ENCODE data around the gene ZNF546.
"Not testable (repeated sequence)": the region's sequence is repeated elsewhere in the genome, so short reads cannot be mapped to it uniquely, and the experiment has no call there.

The ZNF546 gene

DNA sequence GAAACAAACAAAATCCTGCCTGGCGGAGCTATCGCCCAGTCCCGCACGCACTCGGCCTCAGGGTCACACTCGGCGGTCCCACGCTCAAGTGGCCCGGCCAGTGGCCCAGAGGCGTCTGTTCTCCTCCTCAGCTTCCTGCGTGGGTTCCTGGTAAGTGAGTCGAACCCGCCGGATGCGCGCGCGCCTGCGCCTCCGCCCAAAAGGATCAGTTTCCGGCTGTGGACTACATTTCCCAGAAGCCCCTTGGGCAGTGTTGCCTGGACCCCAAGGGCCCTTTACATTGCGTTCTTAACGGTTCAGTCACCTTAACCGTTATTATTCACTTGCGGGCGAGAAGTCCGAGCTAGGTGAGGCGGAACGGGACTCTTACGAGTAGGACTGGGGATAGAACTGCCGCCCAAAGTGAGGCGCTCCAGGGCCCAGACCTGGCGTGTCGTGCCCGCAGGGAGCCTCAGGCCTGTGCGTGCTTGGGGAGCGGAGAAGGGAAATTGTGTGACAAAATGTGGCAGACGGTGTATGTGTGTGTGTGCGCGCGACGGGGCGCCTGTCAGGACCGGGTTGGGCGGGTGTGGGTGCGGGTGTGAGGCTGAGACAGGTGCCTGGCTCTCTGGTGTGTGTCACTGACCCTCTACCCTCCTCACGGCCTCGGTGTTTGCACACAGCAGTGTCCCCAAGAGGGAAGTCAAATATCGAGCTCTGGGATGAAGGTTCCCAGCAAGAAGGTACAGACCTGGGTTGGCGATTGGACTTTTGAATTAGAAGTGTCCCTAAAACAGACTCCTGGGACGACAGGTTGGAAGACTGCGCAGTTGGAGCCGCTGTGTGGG is at the start of gene ZNF546:
ZNF546 (plus strand) TSS at position 250 of the 827 bp plus-strand sequence. CDS start 1,267 bp downstream, outside the sequence.
- peak; percentile 39 for DNase-seq

DNA sequence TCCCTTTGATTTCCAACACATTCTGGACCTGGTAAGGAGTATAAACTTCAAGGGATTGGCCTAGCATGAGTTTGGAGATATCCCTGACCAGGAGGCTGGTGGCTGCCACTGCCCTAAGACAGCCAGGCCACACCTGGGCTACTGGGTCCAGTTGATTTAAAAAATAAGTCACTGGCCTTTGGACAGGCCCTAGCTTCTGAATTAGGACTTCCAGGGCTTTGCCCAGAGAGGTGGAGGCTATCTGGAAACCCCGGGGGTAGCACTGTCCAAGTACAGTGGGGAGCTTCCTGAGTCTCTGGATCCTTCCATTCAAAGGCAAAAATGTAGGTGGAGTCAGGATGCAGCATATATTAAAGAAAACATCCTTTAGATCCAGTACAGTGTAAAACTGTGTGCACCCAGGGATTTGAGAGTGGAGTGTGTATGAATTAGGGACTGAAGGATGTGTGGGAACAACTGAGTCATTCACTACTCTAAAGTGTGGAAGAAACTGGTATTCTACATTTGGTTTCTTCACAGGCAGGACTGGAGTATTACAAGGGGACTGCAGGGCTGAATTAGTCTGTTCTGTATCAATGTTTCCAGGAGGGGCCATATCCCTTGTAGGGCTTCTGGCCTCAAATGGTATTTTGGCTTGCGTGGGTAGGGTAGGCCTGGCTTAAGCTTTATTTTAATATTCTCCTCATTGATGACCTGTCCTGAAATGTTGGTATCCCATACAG is 47.7 kb upstream of the ZNF546 start:
- DNase-seq: no peak

DNA sequence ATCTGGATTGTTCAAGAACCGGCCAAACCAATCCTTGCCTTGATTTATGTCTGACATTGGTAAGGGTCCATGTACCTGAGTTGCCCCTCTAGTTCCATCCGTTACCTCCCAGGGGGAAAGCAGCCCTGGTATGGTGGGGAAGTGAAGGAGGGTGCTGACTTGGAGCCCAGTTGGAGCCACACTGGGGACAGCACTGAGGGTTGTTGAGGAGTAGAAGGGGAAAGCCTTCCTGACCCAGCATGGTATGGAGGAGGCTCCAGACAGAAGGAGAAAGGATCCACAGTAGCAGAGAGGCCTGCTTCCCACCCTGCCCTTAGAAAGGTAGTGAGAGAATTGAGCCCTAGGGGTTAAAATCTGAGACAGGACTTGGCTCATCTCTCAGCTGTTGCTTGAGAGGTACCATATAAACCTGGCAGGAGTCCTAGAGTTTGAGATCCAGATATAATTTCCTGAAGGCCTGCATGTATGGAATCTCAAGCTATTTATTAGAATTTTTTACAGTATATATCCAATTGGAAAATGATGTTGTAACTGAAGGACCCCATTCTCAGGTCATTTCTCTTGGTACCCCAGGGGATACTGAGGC is 45.7 kb upstream of the ZNF546 start:
- DNase-seq: no peak

DNA sequence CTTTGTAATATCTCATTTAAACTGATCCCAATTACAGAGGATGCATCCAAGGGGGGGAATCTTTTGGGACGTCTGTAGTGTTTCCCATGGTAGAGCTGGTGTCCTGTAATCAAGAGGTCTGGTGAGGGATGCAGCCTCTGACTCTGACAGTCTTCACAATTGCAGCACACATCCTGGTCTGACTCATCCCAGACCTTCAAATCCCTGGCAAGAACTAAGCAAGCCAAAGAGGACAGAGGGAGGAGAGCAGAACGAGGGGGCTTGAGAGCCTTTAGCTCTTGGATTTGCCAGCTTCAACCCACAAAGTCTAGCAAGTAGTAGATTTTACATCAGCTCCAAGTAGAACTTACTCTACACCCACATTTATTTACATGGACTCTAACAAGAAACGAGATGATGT is 45.2 kb upstream of the ZNF546 start:
- DNase-seq: no peak

DNA sequence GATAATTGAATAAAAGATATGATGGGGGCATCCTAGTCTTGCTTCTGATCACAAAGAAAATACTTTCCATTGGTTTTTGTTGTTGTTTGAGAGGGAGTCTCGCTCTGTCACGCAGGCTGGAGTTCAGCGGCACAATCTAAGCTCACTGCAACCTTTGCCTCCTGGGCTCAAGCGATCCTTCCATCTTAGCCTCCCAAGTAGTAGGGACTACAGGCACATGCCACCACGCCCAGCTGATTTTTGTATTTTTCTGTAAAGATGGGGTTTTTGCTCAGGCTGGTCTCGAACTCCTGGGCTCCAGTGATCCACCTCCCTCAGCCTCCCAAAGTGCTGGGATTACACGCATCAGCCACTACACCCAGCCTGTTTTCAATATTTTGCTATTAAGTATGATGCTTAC is 42.9 kb upstream of the ZNF546 start:
- DNase-seq: no peak

DNA sequence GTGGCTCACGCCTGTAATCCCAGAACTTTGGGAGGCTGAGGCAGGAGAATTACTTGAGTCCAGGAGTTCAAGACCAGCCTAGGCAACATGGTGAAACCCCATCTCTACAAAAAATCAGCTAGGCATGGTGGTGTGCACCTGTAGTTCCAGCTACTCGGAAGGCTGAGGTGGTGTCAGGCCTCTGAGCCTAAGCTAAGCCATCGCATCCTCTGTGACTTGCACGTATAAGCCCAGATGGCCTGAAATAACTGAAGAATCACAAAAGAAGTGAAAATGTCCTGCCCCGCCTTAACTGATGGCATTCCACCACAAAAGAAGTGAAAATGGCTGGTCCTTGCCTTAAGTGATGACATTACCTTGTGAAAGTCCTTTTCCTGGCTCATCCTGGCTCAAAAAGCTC is 39.0 kb upstream of the ZNF546 start:
- not testable (repeated sequence) for DNase-seq

DNA sequence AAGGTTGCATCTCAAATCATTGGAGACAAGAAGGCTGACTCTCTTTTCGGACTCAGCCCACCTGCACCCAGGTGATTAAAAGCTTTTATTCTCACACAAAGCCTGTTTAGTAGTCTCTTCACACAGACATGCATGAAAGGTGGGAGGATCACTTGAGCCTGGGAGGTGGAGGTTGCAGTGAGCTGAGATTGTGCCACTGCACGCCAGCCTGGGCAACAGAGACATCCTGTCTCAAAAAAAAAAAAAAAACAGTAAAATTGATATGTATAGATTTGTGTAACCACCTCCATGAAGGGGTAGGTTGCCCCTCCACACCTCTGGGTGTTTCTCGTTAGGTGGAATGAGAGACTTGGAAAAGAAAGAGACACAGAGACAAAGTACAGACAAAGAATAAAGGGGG is 37.9 kb upstream of the ZNF546 start:
- not testable (repeated sequence) for DNase-seq

DNA sequence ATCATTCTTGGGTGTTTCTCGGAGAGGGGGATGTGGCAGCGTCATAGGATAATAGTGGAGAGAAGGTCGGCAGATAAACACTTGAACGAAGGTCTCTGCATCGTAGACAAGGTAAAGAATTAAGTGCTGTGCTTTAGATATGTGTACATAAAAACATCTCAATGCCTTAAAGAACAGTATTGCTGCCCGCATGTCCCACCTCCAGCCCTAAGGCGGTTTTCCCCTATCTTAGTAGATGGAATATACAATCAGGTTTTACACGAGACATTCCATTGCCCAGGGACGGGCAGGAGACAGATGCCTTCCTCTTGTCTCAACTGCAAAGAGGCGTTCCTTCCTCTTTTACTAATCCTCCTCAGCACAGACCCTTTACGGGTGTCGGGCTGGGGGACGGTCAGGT is 37.5 kb upstream of the ZNF546 start:
- not testable (repeated sequence) for DNase-seq

DNA sequence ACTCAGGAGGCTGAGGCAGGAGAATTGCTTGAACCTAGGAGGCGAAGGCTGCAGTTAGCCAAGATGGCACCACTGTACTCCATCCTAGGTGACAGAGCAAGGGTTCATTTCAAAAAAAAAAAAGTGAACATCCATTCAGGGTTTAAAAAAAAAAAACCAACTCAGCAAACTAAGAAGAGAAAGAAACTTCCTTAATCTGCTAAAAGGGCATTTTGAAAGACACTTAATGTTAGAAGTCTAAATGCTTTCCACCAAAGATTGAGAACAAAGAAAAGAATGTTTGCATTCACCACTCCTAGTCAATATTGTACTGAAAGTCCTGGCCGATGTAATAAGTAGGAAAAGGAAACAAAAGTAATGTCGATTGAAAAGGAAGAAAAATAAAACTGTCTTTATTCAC is 33.0 kb upstream of the ZNF546 start:
- DNase-seq: no peak

DNA sequence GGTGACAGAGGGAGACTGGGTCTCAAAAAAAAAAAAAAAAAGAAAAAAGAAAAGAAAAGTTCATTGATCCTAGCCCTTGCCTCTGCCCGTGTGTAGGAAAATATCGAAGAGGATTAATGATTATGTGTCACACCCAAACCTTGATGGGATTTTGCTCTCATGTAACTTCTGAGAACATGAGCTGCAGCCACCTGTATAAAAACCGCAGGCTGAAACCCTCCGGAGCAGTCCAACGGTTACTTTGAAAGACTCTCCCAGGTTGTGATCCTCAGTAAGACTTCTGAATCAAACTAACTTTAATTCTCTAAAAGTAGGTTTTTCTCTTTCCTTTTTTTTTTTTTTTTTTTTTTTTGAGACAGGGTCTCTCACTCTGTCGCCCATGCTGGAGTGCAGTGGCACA is 30.2 kb upstream of the ZNF546 start:
- no peak for DNase-seq

DNA sequence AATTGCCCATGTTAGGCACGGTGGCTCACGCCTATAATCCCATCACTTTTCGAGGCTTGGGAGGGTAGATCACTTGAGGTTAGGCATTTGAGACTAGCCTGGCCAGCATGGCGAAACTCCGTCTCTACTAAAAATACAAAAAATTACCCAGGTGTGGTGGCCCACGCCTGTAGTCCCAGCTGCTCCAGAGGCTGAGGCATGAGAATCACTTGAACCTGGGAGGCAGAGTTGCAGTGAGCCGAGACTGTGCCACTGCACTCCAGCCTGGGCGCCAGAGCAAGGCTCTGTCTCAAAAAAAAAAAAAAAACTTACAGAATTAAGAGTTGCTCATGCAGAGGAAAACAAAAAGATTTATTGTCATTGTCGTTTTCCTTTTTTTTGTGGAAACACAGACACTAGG is 29.3 kb upstream of the ZNF546 start:
- DNase-seq: no peak

DNA sequence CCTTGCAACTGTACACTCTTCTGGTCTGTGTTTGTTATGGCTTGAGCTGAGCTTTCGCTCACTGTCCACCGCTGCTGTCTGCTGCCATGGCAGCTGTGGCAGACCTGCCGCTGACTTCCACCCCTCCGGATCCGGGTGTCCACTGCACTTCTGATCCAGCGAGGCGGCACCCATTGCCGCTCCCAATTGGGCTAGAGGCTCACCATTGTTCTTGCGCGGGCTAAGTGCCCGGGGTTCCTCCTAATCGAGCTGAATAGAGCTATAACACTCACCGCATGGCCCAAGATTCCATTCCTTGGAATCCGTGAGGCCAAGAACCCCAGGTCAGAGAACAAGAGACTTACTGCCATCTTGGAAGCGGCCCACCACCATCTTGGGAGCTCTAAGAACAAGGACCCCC is 28.1 kb upstream of the ZNF546 start:
- no peak for DNase-seq

DNA sequence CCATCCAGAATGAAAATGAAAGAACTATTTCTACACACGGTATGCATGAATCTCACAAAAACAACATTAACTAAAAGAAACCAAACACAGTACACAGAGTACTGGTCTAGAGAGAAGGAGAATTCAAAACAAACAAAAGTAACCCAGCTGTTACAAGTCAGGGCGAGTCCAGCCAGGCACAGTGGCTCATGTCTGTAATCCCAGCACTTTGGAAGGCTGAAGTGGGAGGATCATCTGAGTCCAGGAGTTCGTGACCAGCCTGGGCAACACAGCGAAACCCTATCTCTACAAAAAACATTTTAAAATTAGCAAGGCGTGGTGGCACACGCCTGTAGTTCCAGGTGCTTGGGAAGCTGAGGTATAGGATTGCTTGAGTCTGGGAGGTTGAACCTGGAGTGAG is 27.6 kb upstream of the ZNF546 start:
- DNase-seq: no peak

DNA sequence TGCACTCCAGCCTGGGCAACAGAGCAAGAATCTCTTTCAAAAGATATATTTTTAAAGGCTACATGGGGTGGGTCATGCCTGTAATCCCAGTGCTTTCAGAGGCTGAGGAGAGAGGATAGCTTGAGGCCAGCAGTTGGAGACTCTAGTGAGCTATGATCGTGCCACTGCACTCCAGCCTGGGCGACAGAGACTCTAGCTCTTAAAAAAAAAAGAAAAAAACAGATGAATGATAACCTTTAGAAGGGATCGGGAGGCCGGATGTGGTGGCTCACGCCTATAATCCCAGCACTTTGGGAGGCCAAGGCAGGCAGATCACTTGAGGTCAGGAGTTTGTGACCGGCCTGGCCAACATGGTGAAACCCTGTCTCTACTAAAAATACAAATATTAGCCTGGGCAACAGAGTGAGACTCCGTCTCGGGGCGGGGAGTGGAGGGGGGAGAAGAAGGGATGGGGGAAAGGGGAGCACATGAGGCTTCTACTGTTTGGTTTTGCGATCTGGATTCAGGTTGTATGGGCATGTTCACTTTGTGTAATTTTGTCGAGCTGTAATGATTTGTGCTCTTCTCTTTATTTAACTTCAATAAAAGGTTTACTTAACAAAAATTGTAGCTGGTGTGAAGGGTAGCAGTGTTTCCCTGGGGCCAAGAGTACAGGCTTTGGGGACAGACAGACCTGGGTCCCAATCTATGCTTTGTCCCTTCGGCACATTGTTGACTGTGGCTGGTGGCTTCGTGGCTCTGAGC is 27.0 kb upstream of the ZNF546 start:
- no peak for DNase-seq

DNA sequence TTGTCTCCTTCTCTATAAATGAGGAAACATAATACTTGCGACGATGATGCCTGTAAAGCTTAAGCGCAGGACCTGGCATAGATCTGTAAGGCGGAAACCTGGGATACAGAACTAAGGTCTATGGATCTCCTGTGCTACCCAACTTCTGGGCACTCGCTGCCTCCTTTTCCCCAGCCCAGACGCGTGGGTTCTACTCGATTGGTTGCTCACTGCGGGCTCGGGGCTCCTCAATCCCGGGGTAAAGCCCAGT is 26.5 kb upstream of the ZNF546 start:
- no peak for DNase-seq

DNA sequence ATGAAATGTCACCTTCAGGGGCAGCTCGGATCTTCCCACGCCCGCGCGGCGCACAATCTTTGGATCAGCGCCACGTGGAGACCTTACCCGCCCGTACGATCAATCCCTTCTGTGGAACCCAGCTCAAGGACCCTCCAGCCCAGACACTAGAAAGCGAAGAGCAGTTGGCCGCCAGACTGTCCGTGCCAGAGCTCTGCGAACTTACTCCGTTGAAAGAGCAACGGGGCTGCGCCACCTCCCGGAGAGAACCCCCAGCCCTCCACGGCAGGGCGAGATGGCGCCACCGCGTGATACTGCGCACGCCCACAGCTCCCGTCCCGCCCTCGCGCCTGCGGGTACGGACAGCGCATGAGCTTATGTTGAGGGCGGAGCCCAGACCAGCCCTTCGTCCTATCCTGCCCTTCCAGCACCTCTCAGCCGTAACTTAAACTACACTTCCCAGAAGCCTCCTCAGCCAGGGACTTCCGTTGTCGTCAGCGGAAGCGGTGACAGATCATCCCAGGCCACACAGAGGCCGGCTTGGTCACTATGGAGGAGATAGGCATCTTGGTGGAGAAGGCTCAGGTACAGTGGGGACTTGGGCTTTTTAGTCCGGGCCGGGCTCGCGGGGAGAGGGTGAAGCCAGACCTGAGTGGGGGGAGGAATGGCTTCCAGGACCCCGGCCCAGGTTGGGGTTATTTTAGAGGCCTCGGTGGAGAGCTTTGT is 26.0 kb upstream of the ZNF546 start, which contains the start of gene PSMC4:
PSMC4 (plus strand) TSS at position 491 of the 705 bp plus-strand sequence; CDS start at position 529, 38 bp downstream.
- DNase-seq: peak; percentile 84

DNA sequence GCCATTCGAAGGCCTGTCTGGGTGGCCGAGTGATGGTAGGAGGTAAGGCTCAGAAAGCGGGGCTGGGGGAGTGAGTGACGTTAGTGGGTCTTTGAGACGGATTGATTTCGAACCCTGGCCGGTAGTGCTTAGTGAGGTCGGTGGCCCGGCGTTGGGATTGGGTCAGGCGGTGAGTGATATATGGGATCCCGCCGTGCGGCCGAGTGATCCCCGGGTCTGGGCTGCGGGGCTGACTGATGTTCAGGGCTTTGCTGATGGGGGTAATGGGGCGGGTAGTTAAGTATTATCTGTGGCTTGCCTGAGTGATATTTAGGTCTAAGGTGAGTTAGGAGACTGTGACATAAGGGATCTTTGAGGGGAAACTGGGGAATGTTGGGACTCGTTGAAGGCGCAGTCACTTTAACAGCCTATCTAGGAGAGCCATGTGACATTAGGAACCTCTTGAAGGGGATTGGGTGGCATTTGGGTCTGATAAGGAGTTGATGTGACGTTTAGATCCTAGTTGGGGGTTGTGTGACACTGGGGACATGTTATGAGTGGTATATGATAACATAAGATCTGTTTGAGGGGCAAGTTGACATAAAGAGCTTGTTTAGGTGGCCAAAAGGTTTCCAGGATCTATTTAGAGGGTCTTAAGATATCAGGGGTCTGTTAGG is 25.4 kb upstream of the ZNF546 start:
- no peak for DNase-seq

DNA sequence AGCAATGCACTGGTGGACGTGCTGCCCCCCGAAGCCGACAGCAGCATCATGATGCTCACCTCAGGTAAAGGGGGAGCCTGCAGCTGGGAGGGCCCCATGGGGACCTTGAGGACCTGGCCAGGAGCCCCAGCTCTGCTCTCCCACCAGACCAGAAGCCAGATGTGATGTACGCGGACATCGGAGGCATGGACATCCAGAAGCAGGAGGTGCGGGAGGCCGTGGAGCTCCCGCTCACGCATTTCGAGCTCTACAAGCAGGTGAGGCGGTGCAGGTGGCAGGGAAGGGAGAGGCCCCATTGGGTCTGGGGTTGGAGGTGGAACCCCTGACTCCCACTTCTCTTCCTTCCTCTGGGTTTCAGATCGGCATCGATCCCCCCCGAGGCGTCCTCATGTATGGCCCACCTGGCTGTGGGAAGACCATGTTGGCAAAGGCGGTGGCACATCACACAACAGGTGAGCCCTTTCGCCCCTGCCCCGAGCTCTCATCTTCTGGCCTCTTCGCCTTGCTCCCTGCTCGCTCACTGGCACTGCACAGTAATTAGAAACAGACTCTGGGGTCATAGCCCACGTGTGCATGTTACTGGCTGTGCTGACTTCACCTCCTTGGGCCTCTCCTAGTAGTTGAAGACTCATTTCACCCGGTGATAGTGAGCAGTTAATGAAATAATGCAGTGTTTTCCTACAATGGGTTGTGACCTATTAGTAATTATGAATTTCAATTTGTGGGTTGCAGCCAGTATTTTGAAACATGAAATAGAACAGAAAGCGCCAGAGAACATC is 22.3 kb upstream of the ZNF546 start:
- no peak for DNase-seq

DNA sequence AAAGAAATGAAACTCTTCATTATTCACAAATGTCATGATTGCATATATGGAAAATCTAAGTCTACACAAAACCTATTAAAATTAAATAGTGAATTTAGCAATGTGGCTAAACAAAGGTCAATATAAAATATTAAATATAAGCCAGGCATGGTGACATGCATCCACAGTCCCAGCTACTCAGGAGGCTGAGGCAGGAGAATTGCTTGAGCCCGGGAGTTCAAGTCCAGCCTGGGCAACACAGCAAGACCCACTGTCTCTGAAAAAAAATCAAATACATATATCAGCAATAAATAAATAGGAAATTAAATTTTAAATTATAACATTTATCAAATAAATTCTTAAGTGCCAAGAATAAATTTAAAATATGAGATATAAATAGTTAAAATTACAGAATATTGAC is 14.0 kb upstream of the ZNF546 start:
- no peak for DNase-seq

DNA sequence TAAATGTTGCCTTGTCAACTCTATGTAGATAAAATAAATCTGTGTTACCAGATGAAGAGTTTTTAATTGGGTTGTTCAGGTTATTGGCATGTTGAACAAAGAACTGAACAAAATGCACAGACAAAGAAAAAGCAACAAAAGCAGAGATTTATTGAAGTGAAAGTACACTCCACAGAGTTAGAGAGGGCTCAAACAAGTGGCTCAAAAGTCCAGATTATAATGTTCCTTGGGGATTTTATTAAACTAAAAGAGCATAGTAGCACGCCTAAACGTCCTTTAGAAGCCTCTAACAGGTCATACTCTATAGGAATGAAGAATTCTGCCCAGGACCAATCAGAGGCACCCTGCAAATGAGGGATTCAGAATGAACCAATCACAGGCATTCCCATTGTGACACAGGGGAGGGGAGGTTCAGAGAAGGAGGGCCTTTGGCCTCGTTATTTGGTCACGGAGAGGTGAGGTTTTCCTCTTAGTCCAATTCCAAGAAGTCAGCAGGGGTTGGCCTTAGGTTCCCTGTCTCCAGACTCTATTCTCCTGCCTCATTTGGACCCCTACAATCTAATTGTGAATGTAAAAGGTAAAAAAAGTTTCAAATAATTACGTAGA is 13.1 kb upstream of the ZNF546 start:
- DNase-seq: no peak

DNA sequence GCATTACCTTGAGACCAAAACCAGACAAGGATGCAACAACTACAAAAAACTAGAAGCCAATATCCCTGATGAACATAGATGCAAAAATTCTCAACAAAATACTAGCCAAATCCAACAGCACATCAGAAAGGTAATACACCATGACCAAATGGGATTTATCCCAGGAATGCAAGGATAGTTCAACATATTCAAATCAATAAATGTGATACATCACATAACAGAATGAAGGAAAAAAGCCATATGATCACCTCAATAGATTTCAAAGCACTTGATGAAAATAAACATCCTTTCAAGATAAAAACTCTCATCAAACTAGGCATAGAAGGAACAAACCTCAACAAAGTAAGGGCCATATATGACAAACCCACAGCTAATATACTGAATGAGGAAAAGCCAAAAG is 10.2 kb upstream of the ZNF546 start:
- no peak for DNase-seq

All from SIG-M5 (cell line).